ENCODE results near the gene STARD9.
A peak's percentile ranks its signal among the peaks of the same experiment; 100 is the strongest.
"Not testable (repeated sequence)": the region's sequence is repeated elsewhere in the genome, so short reads cannot be mapped to it uniquely, and the experiment has no call there.

Gene STARD9

GRCh38 chr15:42591238-42591934 is 16.0 kb downstream of the STARD9 start:
- DNase-seq, result no peak

DNA sequence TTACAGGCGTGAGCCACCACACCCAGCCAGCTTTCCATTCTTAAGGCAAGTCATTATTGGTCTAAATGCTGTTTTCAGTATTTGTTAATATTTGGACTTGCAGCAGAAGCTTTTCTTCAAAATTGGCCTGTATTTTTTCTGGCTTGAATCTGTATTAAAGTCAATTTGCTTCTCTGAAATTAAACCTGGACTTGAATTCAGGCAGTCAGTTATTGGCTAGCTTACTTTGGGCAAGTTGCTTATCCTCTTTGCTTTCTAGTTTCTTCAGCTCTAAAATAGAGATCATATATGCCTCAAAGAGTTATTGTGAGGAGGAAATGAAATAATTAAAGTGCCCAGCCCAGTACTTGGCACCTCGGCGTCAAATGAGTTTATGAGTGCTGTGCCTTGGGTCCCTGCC is 17.3 kb downstream of the STARD9 start:
- no peak for DNase-seq

GRCh38 chr15:42593143-42593542 is 17.7 kb downstream of the STARD9 start:
- no peak for DNase-seq

DNA sequence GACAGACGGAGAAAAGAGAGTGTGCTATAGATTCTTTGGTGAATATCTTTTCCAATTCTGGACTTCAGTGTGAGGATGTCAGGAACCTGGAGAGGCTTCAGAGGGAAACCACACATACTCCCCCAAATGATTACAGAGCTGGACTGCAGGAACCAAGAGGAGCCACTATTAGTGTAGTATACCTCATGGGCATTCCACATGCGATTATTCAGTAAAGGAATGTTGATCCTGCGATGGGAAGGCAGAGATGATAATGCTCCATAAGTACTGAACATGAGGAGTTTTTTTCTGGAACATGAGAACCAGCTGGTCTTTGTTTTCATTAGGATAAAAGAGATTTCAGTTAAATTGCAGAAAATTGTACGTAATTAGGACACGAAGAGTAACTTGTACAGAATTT is 18.7 kb downstream of the STARD9 start:
- DNase-seq, result no peak

- no peak for DNase-seq
Measured at GRCh38 chr15:42595626-42596240, 20.3 kb downstream of the STARD9 start.

GRCh38 chr15:42601316-42601715 is 25.9 kb downstream of the STARD9 start:
- not testable (repeated sequence) for DNase-seq

- no peak for DNase-seq
Measured at GRCh38 chr15:42602501-42602900, 27.1 kb downstream of the STARD9 start.

DNA sequence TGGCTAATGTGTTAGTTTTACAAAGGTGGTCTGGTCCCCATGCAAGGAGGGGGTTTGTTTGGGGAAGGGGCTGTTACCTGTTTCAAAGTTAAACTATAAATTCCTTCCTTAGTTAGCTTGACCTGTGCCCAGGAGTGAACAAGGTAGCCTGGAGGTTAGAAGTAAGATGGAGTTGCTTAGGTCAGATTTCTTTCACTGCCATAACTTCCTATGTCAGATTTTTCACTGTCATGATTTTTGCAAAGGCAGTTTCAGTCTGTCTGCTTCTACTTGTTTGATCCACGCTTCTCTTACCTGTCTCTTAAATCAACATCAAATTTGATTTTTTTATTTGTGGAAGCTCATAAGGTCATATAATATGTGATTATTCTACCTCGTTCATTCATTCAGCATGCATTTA is 28.6 kb downstream of the STARD9 start:
- no peak for DNase-seq

- peak; percentile 60 for DNase-seq
Measured at GRCh38 chr15:42604894-42605744, 29.7 kb downstream of the STARD9 start.

DNA sequence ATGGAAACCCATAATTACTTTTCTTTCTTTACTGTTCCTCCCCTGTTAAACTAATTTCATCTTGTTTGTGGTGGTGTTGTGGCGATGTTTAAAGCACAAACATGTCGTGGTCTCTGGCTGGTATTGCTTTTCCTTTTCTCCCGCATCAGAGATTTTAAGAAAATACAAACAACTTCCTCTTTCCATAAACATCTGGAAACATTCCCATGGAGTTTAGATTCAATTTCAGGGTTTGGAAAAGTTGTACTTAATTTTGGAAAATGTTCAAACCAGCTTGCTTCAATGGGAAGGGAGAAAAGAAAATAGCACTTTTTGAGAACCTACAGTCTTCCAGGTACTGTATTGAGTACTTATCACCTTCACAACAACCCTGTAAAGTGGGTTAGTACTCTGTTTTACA is 30.4 kb downstream of the STARD9 start:
- no peak for DNase-seq

- peak; percentile 81 for DNase-seq
Measured at GRCh38 chr15:42608110-42608531, 32.7 kb downstream of the STARD9 start.

- DNase-seq, result no peak
Measured at GRCh38 chr15:42608752-42609488, 33.5 kb downstream of the STARD9 start.

DNA sequence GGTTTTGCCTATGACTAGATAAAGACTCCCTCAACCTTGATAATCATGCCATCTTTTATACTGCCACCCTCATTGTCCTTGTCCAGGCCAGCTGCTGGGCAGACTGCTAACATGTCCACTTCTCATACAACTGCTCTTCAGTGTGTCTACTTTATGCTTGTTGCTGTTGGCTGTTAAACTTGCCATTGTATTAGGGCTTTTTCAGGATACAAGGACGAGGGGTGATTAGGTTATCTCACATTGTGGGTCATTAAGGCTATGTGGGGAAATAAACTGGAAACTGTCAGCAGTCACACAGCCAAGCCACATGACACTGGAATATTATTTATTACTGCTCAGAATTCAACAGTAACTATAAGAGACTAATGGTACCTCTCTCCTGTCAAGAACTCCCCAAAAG is 36.1 kb downstream of the STARD9 start:
- DNase-seq, result no peak

GRCh38 chr15:42612367-42612912 is 37.0 kb downstream of the STARD9 start:
- DNase-seq, result no peak

DNA sequence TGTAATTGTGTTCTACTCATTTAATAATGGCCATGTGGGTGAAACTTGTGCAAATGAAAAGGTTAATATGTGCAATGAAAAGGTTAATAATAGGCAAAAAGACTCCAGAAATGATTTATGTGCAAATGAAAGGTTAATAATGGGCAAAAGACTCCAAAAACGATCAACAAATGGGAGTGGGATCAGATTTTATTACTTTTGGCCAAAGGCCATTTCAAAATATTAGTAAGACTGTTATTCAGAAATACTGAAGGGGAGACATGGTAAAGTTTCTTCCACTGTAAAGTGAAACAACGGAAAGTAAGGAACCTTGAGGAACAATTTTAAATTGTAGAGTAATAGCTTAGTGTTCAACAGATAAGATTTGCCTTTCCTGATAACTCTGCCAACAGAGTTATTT is 40.7 kb downstream of the STARD9 start:
- no peak for DNase-seq

DNA sequence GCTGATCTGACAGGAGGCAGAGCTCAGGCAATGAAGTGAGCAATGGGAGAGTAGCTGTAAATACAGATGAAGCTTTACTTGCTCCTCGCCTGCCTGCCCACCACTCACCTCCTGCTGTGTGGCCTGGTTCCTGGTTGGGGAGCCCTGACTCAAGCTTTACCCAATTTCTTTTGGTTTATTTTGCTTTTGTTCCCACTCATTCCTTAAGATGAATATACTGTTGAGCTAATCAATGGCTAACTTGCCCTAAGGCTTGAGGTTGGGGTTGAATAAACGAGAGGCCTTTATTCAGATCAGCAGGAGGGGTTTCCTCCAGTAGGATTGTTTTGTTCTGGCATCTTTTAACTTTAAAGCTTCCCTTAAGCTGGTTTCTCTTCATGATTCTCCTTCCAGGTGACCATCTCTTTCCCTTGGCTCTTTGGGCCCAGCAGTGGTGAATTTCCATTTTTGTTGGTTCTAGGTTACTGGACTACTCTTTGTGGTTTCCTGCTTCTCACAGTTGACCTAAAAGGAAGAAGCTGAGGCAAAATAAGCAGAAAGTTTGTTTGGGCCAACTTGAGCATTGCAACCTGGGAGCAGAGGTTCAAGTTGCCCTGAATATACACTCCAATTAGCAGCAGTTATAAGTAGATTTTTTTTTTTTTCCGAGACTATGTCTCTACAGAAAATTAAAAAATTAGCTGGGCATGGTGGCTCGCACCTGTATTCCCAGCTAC is 44.4 kb downstream of the STARD9 start:
- no peak for DNase-seq

DNA sequence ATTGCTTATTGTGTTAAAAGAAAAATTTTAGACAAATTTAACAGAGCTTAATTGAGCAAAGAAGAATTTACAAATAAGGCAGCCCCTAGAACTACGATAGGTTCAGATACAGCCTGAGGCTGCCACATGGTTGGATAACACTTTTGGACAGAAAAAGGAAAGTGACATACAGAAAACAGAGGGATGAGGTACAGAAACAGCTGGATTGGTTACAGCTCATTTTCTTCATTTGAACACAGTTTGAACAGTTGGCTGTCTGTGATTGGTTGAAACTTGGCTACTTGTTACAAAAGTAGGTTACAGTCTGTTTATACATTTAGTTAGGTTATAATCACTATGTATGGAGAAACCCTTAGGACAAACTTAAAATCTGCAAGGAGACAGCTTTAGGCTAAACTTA is 46.0 kb downstream of the STARD9 start:
- no peak for DNase-seq

- DNase-seq, result no peak
Measured at GRCh38 chr15:42621996-42622925, 46.9 kb downstream of the STARD9 start.

DNA sequence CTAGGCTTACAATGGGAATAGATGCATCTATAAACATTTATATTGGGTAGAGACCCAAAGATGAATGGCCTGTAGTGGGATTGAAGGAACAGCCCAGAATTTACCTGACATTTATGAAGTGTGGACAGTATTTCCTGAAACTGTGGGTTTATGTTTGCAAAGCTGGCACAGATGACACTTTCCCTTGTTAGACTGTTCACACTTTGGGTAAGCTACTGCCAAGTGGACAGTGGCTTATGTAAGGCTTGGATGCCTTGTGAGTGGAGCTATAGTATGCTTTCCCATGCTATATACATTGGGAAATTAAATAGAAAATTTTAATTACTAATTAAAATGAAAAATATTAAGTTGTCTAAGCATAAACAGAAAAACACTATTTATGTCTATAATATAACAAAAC is 48.5 kb downstream of the STARD9 start:
- DNase-seq, result no peak

DNA sequence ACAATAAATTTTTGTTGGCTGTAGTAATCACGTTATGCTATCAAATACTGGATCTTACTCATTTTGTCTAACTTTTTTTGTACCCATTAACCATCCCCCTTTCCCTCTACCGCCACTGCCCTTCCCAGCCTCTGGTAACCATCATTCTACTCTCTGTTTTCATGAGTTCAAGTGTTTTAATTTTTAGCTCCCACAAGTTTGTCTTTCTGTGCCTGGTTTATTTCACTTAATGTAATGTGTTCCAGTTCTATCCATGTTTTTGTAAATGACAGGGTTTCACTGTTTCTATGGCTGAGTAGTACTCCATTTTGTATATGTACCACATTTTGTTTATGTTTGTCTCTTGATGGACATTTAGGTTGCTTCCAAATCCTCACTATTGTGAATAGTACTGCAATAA is 52.1 kb downstream of the STARD9 start:
- DNase-seq, result no peak

- DNase-seq, result no peak
Measured at GRCh38 chr15:42628761-42629160, 53.4 kb downstream of the STARD9 start.
